ENCODE measurements around the gene BAZ2B.

Gene BAZ2B

DNA sequence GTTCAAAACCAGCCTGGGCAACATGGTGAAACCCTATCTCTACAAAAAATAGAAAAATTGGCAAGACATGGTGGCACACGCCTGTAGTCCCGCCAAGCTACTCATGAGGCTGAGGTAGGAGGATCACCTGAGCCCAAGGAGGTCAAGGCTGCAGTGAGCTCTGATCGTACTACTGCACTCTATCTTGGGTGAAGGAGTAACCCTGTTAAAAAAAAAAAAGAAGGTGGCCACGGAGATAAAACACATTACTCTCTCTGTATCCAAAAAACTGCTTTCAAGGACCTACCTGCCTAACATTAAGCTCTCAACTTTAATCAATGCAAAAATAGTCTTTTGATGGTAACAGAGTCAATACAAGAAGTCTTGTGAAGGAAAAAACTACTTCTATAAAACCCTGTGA is 57.3 kb downstream of the BAZ2B start:
- Histone ChIP-seq H4K20me1 (ENCODE audit: insufficient read depth, low read length, poor library complexity, severe bottlenecking) (no peaks in the 10 kb centered on the region), H3K9ac (ENCODE audit: low read depth, low read length, poor library complexity, severe bottlenecking) (no peak overlapping the region), H3K4me2 (ENCODE audit: low read depth, low read length, poor library complexity, severe bottlenecking) (no peak overlapping the region), H3K27me3 (ENCODE audit: insufficient read depth, low read length, poor library complexity, severe bottlenecking) (no peaks in the 10 kb centered on the region), H3K36me3 (ENCODE audit: insufficient read depth, low read length) (no peaks in the 10 kb centered on the region), H3K4me1 (ENCODE audit: insufficient read depth, low read length, poor library complexity, severe bottlenecking) (no peaks in the 10 kb centered on the region), H3F3A (ENCODE audit: low read depth) (no peaks in the 10 kb centered on the region), H3K9me3 (ENCODE audit: insufficient read depth, low read depth, low read length) (no peaks in the 10 kb centered on the region), H3K4me3 (ENCODE audit: low read length, poor library complexity, severe bottlenecking) (no peak overlapping the region), H3K9me2 (replicated peaks; ENCODE audit: low read depth, low read length) (no peaks in the 10 kb centered on the region), H2AFZ (ENCODE audit: low read length) (no peak overlapping the region), H3K79me2 (ENCODE audit: insufficient read depth, low read length) (no peaks in the 10 kb centered on the region)
- TF ChIP-seq, protein P1, sequence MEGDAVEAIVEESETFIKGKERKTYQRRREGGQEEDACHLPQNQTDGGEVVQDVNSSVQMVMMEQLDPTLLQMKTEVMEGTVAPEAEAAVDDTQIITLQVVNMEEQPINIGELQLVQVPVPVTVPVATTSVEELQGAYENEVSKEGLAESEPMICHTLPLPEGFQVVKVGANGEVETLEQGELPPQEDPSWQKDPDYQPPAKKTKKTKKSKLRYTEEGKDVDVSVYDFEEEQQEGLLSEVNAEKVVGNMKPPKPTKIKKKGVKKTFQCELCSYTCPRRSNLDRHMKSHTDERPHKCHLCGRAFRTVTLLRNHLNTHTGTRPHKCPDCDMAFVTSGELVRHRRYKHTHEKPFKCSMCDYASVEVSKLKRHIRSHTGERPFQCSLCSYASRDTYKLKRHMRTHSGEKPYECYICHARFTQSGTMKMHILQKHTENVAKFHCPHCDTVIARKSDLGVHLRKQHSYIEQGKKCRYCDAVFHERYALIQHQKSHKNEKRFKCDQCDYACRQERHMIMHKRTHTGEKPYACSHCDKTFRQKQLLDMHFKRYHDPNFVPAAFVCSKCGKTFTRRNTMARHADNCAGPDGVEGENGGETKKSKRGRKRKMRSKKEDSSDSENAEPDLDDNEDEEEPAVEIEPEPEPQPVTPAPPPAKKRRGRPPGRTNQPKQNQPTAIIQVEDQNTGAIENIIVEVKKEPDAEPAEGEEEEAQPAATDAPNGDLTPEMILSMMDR (conservative IDR thresholded peaks at IDR 0.05; ENCODE audit: low read length) = no peak
- TF ChIP-seq EZH2phosphoT487 (IDR thresholded peaks at IDR 0.05; ENCODE audit: borderline replicate concordance) = no peak

DNA sequence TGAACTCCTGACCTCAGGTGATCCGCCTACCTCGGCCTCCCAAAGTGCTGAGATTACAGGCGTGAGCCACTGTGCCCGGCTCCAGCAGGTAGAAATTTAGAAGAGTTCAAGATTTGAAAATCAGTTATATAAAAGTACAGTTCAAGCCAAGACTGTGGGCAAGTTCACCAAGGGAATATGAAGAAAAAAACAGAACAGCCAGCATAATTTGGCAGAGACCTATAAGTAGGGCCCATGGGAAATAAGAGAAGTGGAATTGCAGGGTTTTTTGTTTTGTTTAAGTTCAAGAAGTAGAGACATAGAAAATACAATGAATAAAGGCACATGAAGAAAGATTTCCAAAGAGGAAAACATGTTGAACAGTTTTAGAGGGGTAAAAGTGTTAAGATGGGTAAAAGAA is 57.9 kb downstream of the BAZ2B start:
- Histone ChIP-seq H3K4me2 (ENCODE audit: low read depth, low read length, poor library complexity, severe bottlenecking) (no peak overlapping the region), H3K36me3 (ENCODE audit: insufficient read depth, low read length) (no peaks in the 10 kb centered on the region), H4K20me1 (ENCODE audit: insufficient read depth, low read length, poor library complexity, severe bottlenecking) (no peaks in the 10 kb centered on the region), H3K4me1 (ENCODE audit: insufficient read depth, low read length, poor library complexity, severe bottlenecking) (no peaks in the 10 kb centered on the region), H3K79me2 (ENCODE audit: insufficient read depth, low read length) (no peaks in the 10 kb centered on the region), H3K27me3 (ENCODE audit: insufficient read depth, low read length, poor library complexity, severe bottlenecking) (no peaks in the 10 kb centered on the region), H3K9me2 (replicated peaks; ENCODE audit: low read depth, low read length) (no peaks in the 10 kb centered on the region), H3K4me3 (ENCODE audit: low read length, poor library complexity, severe bottlenecking) (no peak overlapping the region), H2AFZ (ENCODE audit: low read length) (no peak overlapping the region), H3K9me3 (ENCODE audit: insufficient read depth, low read depth, low read length) (no peaks in the 10 kb centered on the region), H3K9ac (ENCODE audit: low read depth, low read length, poor library complexity, severe bottlenecking) (no peak overlapping the region), H3F3A (ENCODE audit: low read depth) (no peaks in the 10 kb centered on the region)
- TF ChIP-seq, protein P1 (conservative IDR thresholded peaks at IDR 0.05; ENCODE audit: low read length) = no peak
- no peak for TF ChIP-seq EZH2phosphoT487 (IDR thresholded peaks at IDR 0.05; ENCODE audit: borderline replicate concordance)

DNA sequence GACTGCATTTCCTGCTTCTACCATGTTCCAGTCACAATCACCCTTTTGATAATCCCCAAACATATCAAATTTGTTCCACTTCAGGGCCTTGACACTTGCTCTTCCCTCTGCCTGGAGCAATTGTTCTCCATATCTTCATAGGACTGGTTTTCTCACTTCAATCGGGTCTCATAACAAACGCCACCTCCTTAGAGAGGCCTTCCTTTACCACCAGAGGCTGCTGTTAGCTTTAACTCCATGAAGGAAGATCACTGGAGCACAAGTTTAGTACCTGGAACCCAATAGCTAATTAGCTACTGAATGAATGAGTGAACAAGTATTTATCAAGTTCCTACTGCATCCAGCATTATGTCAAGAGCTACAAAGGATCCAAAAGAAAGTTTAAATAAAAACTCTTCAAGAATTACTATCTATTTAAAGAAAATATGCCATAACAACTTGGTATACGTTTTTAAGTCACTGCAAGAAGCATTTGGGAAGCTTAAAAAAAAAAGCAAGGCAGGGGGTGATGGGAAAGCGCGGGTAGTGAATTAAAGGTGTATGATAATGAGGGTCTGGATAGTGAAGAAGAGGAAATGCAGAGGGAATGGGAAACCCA is 58.8 kb downstream of the BAZ2B start:
- Histone ChIP-seq H3K9me3 (ENCODE audit: insufficient read depth, low read depth, low read length) (no peaks in the 10 kb centered on the region), H3K36me3 (ENCODE audit: insufficient read depth, low read length) (no peaks in the 10 kb centered on the region), H3K9ac (ENCODE audit: low read depth, low read length, poor library complexity, severe bottlenecking) (no peak overlapping the region), H3K4me2 (ENCODE audit: low read depth, low read length, poor library complexity, severe bottlenecking) (no peak overlapping the region), H3K27me3 (ENCODE audit: insufficient read depth, low read length, poor library complexity, severe bottlenecking) (no peaks in the 10 kb centered on the region), H2AFZ (ENCODE audit: low read length) (no peak overlapping the region), H3K4me1 (ENCODE audit: insufficient read depth, low read length, poor library complexity, severe bottlenecking) (no peaks in the 10 kb centered on the region), H4K20me1 (ENCODE audit: insufficient read depth, low read length, poor library complexity, severe bottlenecking) (no peaks in the 10 kb centered on the region), H3K4me3 (ENCODE audit: low read length, poor library complexity, severe bottlenecking) (no peak overlapping the region), H3K79me2 (ENCODE audit: insufficient read depth, low read length) (no peaks in the 10 kb centered on the region), H3K9me2 (replicated peaks; ENCODE audit: low read depth, low read length) (no peaks in the 10 kb centered on the region), H3F3A (ENCODE audit: low read depth) (no peaks in the 10 kb centered on the region)
- TF ChIP-seq EZH2phosphoT487 (IDR thresholded peaks at IDR 0.05; ENCODE audit: borderline replicate concordance) = no peak
- TF ChIP-seq, protein P1 (conservative IDR thresholded peaks at IDR 0.05; ENCODE audit: low read length) = peak; percentile 58

All from Loucy (cell line).